Sigmoid colon (tissue), 4 donors: ENCODE results near the gene SLC38A3.

ENCODE experiments used
- CTCF ChIP-seq, 4 experiments: fragments of 450-650 bp in 3 of 4; fragments of 200-600 bp in 1 of 4; IDR thresholded peaks; one replicate each; pipeline ENCODE4 v1.5.1; 2016 to 2019; ENCODE audit warnings: antibody characterized with exemption in 4 of 4, mild to moderate bottlenecking in 3 of 4, moderate library complexity in 2 of 4
- EP300 ChIP-seq, 4 donors: sonication (generic); formaldehyde crosslinking; IDR thresholded peaks; one replicate each; pipeline ENCODE4 v1.6.1; 2017; ENCODE audit warnings: antibody characterized with exemption in 4 of 4
- POLR2A ChIP-seq, 2 donors: fragments of 450-650 bp; IDR thresholded peaks; one replicate each; pipeline ENCODE4 v1.6.1; 2016; ENCODE audit warnings: antibody characterized with exemption in 2 of 2, mild to moderate bottlenecking in 2 of 2, moderate library complexity in 2 of 2

GRCh38 chr3:50164984-50165909 is 39.8 kb upstream of the SLC38A3 start:
- no peak for TF ChIP-seq POLR2A (IDR thresholded peaks at IDR 0.05)
- TF ChIP-seq CTCF (IDR thresholded peaks at IDR 0.05), result no peak
- TF ChIP-seq EP300 (IDR thresholded peaks at IDR 0.05), result no peak
